ENCODE data around the gene SURF6. TPM values are rescaled to one million over a fixed set of nuclear protein-coding genes. Genes with fewer than 3 reads are reported as not detected.
"Not testable (repeated sequence)": the region's sequence is repeated elsewhere in the genome, so short reads cannot be mapped to it uniquely, and the experiment has no call there.

The SURF6 gene
- total RNA-seq, 4 donors from 2014 or later, result 14.5 to 28.6 (median 22.0) TPM

- no peaks in the 10 kb centered on the region for H3K36me3 ChIP-seq
- H3K4me3 ChIP-seq, result no peak overlapping the region
- no peaks in the 10 kb centered on the region for H3K27me3 ChIP-seq
- H3K4me1 ChIP-seq, result no peaks in the 10 kb centered on the region
- H3K27ac ChIP-seq, result no peak overlapping the region
- TF ChIP-seq CTCF (IDR thresholded peaks at IDR 0.05) (no peak), POLR2A (IDR thresholded peaks at IDR 0.05) (no peak)
- no peaks in the 10 kb centered on the region for H3K9me3 ChIP-seq
- 83 to 95% methylated on average over 9 to 10 of the region's 10 CpGs for WGBS, 2 donors
- DNase-seq, result no peak
- intact Hi-C loops (cut with DNase I), result loop anchor here (5.0 kb wide), 1 partner anchor 136 kb away; no protein-coding TSS in a partner anchor
Measured at GRCh38 chr9:133323211-133323610, 12.8 kb downstream of the SURF6 start.

- H3K36me3 ChIP-seq, result no peaks in the 10 kb centered on the region
Measured at GRCh38 chr9:133322701-133323100, 13.3 kb downstream of the SURF6 start.

GRCh38 chr9:133321411-133321935 lies 14.5 kb downstream of the SURF6 start:
- intact Hi-C loops (cut with DNase I), result loop anchor here (5.0 kb wide), 1 partner anchor 134 kb away; no protein-coding TSS in a partner anchor
- H3K9me3 ChIP-seq, result no peaks in the 10 kb centered on the region
- H3K4me1 ChIP-seq, result no peaks in the 10 kb centered on the region
- no peaks in the 10 kb centered on the region for H3K27me3 ChIP-seq
- TF ChIP-seq POLR2A (IDR thresholded peaks at IDR 0.05) (no peak), CTCF (IDR thresholded peaks at IDR 0.05) (no peak)
- H3K36me3 ChIP-seq, result no peaks in the 10 kb centered on the region
- no peak for DNase-seq
- no peak overlapping the region for H3K27ac ChIP-seq
- WGBS, 2 donors, result 76 to 81% methylated on average over 5 to 13 of the region's 13 CpGs
- H3K4me3 ChIP-seq, result no peak overlapping the region

More at GRCh38 chr9:133322701-133323100, 13.3 kb downstream of the SURF6 start:
- no peak overlapping the region for H3K27ac ChIP-seq
- H3K4me1 ChIP-seq, result no peaks in the 10 kb centered on the region
- intact Hi-C loops (cut with DNase I), result loop anchor here (5.0 kb wide), 1 partner anchor 135 kb away; no protein-coding TSS in a partner anchor
- 77 to 90% methylated on average over 2 to 6 of the region's 14 CpGs for WGBS, 2 donors
- no peaks in the 10 kb centered on the region for H3K9me3 ChIP-seq
- no peak overlapping the region for H3K4me3 ChIP-seq
- no peak for TF ChIP-seq POLR2A (IDR thresholded peaks at IDR 0.05)
- TF ChIP-seq CTCF (IDR thresholded peaks at IDR 0.05), result no peak
- H3K27me3 ChIP-seq, result no peaks in the 10 kb centered on the region
- DNase-seq, result no peak

GRCh38 chr9:133320421-133320881 lies 15.5 kb downstream of the SURF6 start:
- Histone ChIP-seq H3K4me1 (no peaks in the 10 kb centered on the region), H3K27ac (no peak overlapping the region), H3K36me3 (no peaks in the 10 kb centered on the region), H3K27me3 (no peaks in the 10 kb centered on the region), H3K4me3 (no peak overlapping the region), H3K9me3 (no peaks in the 10 kb centered on the region)
- intact Hi-C loops (cut with DNase I), result loop anchor here (5.0 kb wide), 1 partner anchor 133 kb away; no protein-coding TSS in a partner anchor
- no peak for DNase-seq
- 82 to 87% methylated on average over 3 to 4 of the region's 13 CpGs for WGBS, 2 donors
- TF ChIP-seq CTCF (IDR thresholded peaks at IDR 0.05) (no peak), POLR2A (IDR thresholded peaks at IDR 0.05) (no peak)

- H3K4me1 ChIP-seq; H3K9me3 ChIP-seq; H3K36me3 ChIP-seq; H3K27ac ChIP-seq; H3K4me3 ChIP-seq; DNase-seq; H3K27me3 ChIP-seq; intact Hi-C loops (cut with DNase I): not testable (repeated sequence)
- WGBS, 2 donors, result 38% methylated on average over 3 of the region's 13 CpGs; no CpG with 5 or more reads in 1 of the 2 donors
Measured at GRCh38 chr9:133317551-133317950, 18.4 kb downstream of the SURF6 start.

All from esophagus squamous epithelium (tissue), 5 donors.